Fibroblast of the conjunctiva (primary cell): ENCODE measurements around the gene AKAP13.

Source experiments
- DNase-seq: peaks from one replicate; pipeline ENCODE4 v3.0.0-alpha.2; 2010; ENCODE audit warnings: low read depth

The AKAP13 gene

DNA sequence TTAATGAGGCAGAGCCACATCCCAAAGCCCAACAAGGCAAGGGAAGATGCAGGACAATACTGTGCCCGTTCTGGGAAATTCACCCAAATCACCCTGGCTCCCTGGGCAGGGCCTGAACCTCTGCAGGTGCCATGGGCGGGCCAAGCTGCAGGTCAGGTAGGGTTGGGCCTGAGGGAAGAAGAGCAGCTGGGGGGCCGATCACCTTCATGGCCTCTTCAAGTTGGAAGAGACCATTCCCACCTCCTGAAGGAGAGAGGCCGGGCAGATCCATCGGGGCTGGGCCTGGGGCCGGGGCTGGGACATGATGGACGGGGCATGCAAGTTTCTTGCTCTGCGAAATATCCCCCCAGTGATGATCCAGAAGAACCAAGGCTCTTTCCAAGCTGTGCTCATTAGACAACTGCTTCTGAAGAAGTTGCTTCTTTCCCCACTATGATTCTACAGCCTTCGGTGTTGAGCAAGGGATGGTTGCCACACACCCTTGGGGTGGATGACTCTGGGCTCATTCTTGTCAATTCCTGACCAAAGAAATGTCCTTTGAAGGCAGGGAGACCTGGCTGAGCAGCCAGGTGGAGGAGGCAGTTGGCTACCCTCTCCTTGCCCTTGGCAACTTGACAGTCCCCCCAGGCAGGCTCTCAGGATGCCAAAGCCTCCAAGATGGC, 376.1 kb downstream of the AKAP13 start:
- DNase-seq: no peak

DNA sequence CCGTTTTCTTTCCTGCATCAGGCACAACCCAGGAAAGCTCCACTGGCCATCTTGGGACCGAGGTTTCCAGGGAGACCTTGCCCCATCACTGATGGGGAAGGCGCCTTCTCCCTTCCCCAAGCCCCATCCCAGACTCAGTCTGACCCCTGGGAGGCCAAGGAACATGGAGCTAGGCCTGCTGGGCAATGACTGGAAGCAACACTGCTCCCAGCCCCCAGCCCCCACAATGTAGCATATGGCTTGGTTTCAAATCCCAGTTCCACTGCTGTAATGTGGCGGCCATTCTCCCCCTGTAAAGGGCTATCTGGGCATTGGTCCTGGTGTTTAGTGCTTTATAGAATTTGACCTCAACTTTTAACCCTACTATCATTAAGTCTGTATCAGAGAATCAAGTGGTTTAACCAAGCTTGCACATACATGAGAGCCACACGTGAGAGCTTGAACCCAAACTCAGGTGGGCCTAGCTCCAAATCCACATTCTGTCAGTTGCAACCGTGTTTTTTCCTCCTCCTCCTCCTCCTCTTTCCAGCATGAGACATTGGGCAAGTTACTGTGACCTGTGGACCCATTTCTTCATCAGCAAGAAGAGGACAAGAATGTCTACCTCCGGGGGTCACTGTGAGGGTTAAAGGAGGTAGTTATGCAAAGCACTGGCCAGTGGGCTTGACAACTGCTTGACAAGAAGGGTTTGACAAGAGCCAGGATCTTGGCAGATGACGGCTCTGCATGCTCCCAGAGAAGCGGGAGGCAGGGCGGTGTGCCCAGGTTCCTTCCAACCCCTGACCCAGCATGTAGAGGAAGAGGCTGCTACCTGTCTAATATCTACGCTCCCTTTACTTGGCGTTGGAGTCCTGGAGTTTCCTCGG, 376.9 kb downstream of the AKAP13 start:
- no peak for DNase-seq

- DNase-seq: no peak
Observed at GRCh38 chr15:85757939-85758654, 377.7 kb downstream of the AKAP13 start.

DNA sequence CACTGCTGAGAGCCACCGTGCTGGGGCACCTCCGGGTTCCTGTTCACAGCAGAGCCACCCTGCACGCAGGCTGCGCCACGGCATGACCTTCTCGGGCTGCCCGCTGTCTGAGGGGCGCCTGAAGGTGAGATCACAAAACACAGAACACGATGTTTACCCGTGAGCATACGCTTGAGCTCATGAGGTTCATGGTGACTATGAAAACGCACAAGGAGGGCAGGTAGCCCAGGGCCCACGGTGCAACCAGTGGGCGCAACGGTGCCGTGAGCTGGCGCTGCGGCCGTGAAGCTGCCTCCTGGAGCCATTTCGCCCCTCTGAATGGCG, 378.2 kb downstream of the AKAP13 start:
- no peak for DNase-seq

DNA sequence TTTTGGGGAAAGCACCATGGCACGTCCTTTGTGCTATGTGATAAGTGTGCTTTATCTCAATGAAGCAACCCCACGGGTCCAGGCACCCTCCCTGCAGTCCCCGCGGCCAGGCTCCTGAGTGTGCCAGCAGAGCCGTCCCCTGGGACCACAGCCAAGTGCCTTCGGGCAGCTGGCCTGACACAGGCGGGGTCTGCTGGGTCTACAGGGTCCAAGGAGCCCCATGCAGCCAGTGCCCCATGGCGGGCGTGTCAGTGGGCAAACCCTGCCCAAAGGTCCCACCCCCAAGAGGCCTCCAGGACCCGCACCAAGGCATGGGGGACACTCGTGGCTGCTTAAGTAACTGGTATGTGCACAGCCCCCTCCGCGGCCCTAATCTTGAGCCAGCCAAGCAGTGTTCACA, 379.0 kb downstream of the AKAP13 start:
- no peak for DNase-seq

DNA sequence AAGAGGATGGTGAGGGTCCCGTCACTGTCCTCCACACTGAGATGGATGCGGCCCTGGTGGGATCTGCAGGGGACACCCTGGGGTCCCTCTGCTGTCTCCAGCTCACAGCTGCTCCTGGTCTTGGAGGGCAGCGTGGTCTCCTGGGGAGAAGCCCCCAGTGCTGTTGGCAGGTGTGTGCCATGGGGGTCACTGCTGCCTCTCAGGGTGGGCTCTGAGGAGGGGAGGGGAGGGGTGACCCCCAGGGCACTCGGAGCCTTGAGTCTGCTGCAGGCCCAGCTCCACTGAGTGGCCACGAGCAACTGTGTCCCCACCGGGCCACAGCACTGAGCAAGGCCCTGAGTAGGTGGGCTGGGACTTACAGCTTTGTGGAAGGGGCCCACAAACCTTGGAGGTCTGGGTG, 379.6 kb downstream of the AKAP13 start:
- no peak for DNase-seq

DNA sequence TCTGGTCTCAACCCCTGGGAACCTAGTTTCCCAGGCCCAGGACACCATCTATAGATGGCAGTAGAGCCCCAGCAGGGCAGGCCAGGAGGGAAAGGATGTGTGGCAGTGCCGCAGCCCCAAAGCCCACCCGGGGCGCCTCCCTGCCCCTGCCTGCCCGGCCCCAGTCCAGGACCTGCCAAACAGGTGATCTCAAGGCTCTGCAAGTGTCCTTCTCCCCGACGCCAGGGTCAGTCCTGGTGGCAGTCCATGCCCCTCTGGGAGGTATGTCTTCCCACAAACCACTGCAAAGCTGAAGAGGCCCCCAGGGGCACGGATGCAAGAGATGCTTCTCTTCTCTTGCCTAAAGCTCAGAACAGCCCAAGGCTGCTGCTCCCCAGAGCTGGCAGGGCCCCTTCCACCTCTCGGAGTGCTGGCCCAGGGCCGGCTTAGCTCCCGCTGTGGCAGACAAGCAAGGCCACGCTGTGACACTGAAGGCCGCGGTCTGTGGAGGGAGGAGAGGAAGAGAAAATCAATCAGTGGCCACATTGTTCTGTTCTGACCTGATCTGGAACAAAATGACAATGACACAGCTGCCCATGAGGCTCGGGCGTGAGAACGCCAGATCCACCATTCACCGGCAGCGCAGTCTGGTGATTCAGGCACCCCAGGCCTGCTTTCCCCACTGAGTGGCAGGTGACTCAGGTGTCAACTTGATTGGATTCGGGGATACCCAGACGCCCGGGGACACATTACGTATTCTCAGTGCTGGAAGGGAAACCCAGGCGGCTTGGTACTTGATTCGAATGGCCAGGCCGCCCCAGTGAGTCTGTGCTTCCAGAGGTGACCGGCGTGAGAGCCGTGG, 380.3 kb downstream of the AKAP13 start:
- no peak for DNase-seq

GRCh38 chr15:85761635-85762034, 381.2 kb downstream of the AKAP13 start:
- no peak for DNase-seq

- no peak for DNase-seq
Observed at GRCh38 chr15:85762039-85762755, 381.8 kb downstream of the AKAP13 start.

GRCh38 chr15:85762756-85763127, 382.3 kb downstream of the AKAP13 start:
- DNase-seq: no peak

DNA sequence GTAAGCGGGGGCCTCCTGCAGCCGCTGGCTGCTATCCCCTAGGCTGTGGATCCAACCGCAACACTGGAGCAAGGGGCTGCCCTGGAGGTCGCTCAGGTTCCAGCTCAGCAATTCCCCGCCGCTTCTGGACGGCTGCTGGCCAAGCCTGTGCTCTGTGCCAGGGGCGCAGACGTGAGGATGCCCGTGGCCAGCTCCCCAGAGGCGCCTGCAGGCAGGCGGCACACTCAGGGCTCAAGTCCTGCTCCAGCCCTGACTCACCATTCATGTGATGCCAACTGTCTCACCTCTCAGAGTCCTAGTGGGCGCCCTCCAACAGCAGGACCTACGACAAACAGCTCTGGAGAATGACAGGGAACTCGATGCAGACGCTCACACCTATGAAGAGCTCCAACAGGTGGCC, 382.8 kb downstream of the AKAP13 start:
- no peak for DNase-seq

DNA sequence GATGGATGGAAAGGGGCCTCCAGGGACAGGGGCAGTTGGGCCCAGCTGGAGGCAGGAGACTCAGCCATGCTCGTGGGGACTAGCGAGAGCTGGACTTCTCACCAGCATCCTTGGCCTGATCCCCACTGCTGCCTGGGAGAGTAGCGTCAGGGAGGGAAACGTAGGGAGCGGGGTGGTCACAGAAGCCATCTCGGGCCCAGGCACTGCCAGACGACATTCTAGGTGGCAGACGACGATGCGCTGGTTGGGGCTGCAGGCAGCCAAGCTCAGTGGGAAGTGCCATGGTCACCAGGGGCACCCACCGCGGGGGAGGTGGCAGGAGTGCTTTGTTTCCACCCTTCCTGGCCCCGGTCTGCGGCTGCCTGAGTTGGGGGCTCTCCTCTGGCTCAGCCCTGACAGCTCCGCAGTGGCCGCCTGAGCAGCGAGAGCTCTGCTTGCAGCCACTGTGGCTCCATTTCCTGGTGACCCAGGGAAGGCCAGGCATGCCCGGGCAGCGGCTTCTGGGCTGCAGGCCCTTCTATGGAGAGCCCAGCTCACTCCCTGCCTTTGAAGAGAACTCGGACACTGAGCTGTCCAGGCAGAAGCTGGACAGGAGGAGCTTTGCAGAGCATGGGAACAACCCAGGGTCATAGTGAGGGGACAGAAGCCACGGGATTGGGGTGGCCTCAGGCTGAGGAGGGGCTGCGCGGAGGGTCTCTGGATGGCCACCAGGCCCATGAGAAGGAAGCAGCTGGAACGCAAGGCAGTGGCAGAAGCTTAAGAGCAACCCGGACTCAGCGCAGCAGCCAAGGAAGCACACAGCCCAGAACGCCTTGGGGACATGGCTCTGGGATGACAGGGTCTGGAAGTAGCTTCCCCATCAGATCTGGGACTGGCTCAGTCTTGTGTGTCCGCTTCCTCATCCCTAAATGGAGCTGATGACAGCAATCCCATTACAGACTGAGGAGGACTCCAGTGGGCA, 383.6 kb downstream of the AKAP13 start:
- DNase-seq: no peak

DNA sequence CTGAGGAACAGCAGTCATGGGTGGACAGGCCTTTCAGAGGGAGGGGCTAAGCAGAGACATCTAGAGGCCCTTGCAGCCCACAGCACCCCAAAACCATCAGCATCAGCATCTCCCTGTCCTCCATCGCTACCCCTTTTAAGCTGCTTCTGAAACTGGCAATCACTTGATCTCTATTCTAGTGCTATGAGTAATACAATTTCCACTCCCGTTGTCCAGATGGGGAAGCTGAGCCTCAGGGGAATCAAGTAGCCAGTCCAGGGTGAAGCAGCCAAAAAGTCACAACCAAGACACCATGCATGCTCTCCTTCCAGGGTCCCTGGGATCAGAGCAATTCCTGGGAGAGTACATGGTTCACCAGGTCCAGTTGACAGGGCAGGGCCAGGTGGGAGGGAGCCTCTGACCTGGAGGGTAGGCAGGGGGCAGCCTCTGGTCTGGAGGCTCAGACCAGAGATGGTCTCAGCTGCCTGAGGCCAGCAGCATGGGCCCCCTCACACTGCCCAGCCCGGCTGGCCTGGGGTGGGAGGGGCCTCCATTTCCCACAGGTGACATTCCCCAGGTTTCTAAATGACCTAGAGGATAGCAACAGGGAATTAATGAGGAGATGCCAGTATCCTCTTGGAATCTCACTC, 384.4 kb downstream of the AKAP13 start:
- DNase-seq: peak; percentile 40

DNA sequence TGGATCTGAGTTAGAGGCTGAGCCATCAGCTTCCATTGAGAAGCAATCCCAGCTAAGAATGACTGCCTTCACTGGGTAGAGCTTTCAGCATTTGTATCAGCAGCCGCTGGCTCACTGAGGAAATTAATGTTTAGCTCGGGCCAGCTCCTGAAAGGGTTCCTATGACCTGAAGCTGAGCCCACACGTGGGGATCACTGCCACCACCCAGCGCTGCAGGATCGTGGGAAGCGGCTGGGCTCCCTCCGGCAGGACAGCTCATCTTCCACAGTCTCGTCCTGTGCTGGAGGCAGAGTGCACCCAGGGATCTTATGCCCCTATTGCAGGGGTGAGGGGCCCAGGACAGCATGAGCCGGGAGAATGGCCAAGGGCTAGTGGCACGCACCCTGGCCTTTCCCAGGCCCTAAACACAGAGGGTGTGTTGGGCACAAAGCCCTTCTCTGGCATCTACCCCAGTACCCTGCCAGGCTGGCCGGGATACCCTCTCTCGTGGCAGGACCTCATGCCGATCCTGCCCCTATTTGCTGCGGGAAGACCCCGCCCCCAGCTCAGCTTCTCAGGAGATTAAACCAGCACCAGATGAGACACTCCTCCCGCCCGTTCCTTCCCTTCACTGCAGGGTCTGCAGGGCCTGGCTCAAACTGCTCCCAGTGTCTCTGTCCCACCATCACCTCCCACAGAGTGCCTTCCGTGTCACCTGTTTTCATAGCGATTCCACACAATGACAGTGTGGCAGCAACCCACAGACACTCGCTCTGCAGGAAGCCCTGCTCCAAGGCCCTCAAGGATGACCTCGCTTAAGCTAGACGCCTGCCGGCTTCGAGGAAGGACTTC, 385.8 kb downstream of the AKAP13 start:
- DNase-seq: no peak

DNA sequence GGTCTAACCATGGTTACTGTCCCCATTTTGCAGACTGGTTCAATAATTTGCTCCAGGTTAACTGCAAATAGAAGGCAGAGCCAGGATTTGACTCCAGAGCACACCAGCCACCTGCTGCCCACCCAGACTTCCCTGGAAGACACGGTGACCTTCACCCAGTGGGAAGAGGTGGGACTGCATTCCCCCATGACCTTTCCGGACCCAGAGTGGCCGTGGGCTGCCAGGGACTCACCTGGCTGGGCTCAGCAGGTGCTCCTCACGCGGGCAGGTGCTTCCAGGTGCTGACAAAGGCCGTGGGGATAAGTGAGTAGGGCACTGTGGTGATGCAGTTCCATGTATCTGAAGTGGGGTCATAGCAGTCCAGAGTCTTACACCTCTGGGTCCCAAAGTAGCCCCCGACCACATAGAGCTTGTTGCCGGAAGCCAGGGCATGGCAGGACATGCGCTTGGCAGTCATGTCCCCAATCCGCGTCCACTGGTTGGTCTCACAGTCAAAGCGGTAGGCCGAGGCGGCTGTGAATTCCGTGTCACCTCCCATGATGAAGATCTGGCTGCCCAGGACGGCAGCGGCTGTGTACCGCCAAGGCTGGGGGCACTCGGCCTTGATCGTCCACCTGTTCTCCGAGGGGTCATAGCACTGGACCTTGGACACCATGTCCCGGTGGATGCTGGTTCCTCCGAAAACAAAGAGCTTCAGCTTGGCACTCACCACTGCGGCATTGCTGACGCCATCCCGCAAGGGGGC, 387.6 kb downstream of the AKAP13 start:
- DNase-seq: no peak

DNA sequence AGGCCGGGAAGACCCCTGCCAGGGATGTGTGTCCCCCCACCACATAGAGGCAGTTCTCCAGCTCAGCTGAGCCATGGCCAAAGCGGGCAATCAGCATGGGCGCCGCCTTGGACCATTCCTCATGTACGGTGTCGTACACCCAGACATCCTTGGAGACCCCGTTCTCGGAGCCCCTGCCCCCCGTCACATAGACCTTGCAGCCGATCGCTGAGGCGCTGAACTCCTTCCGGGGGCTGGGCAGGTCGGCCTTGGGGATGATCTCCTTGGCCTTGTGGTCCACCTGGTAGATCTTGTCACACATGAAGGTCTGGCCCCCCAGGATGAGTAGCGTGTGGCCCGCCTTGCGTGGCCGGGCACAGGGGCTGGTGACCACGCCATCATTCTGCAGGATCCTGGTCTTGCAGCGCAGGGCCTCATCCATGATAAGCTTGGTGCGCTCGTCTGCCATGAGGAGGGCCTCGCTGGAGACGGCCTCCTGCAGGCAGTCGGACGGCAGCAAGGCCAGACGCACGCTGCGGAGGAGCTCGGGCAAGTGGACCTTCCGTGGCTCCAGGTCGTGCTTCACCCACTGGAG, 388.3 kb downstream of the AKAP13 start:
- no peak for DNase-seq

GRCh38 chr15:85769182-85769900, 388.9 kb downstream of the AKAP13 start:
- DNase-seq: no peak
